ENCODE results near the gene TRMT11.

The TRMT11 gene

GRCh38 chr6:126076992-126077664 is 90.8 kb downstream of the TRMT11 start:
- no peak for DNase-seq (ENCODE audit: low read depth in 3 of 3)

- no peak for DNase-seq (ENCODE audit: low read depth in 3 of 3)
Measured at GRCh38 chr6:126077810-126078776, 91.8 kb downstream of the TRMT11 start.

- DNase-seq (ENCODE audit: low read depth in 3 of 3): no peak
Measured at GRCh38 chr6:126083875-126084274, 97.5 kb downstream of the TRMT11 start.

GRCh38 chr6:126086560-126086959 is 100.2 kb downstream of the TRMT11 start:
- no peak for DNase-seq (ENCODE audit: low read depth in 3 of 3)

All from stimulated activated CD4-positive, alpha-beta T cell treated with anti-CD3 and anti-CD28 coated beads, TNF-alpha, amount 100 ng/mL, for 24 hours (primary cell).